H1 (cell line): Measurements from ENCODE around the gene MYRIP.

Experiments used
- POLR2A ChIP-seq, 2 experiments: IDR thresholded peaks; 1 replicate in 1 of 2; 2 replicates in 1 of 2; pipeline ENCODE4 v1.6.1; 2011; ENCODE audit warnings: low read depth in 2 of 2, low read length in 2 of 2, mild to moderate bottlenecking in 2 of 2; ENCODE audit errors: control extremely low read depth in 1 of 2
- SP1 ChIP-seq: IDR thresholded peaks from 2 replicates; pipeline ENCODE4 v1.6.1; 2011; ENCODE audit warnings: low read depth, low read length

DNA sequence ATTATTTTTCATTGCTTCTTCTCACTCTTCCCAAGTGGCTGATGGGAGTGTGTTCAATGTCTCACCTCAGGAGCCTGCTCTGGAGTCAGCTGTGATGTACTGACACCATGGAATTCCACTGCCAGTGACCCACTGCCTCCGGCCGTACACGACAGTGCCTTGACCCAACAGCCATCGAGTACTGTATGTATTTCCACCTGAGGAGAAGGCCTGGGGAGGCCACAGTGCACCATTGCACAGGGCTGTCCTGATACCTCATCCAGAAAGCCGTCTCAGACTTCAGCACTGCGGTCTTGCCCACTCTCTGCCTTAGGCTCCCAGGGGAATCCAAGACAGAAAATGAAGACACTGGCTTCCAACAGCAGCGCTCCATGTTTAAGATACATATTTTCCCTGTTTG, 448.7 kb downstream of the MYRIP start:
- TF ChIP-seq POLR2A (IDR thresholded peaks at IDR 0.05; ENCODE audit: control extremely low read depth in 1 of 2, low read depth in 2 of 2, low read length in 2 of 2) (no peak), SP1 (no peak)
